PC-9 (cell line): Measurements from ENCODE around the gene MPST.

Source experiments
- EZH2 ChIP-seq: fragments of 200-600 bp; sonication (generic); IDR thresholded peaks from 2 replicates; pipeline ENCODE4 v1.8.0; 2017; ENCODE audit warnings: antibody characterized with exemption, low read depth
- TF ChIP-seq, protein P1 (sequence below): fragments of 200-600 bp; sonication (generic); conservative IDR thresholded peaks from 2 replicates; pipeline ENCODE4 v1.6.1; 2017; ENCODE audit warnings: mixed run types, antibody characterized with exemption, mild to moderate bottlenecking, moderate library complexity

GRCh38 chr22:37057796-37058510 lies 38.4 kb downstream of the MPST start:
- TF ChIP-seq, protein P1, sequence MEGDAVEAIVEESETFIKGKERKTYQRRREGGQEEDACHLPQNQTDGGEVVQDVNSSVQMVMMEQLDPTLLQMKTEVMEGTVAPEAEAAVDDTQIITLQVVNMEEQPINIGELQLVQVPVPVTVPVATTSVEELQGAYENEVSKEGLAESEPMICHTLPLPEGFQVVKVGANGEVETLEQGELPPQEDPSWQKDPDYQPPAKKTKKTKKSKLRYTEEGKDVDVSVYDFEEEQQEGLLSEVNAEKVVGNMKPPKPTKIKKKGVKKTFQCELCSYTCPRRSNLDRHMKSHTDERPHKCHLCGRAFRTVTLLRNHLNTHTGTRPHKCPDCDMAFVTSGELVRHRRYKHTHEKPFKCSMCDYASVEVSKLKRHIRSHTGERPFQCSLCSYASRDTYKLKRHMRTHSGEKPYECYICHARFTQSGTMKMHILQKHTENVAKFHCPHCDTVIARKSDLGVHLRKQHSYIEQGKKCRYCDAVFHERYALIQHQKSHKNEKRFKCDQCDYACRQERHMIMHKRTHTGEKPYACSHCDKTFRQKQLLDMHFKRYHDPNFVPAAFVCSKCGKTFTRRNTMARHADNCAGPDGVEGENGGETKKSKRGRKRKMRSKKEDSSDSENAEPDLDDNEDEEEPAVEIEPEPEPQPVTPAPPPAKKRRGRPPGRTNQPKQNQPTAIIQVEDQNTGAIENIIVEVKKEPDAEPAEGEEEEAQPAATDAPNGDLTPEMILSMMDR = no peak
- no peak for TF ChIP-seq EZH2
